Right lobe of liver (tissue), 6 donors: ENCODE results near the gene KRTAP4-12. TPM values are rescaled to one million over a fixed set of nuclear protein-coding genes. Genes with fewer than 3 reads are reported as not detected.
"Not testable (repeated sequence)": the region's sequence is repeated elsewhere in the genome, so short reads cannot be mapped to it uniquely, and the experiment has no call there.

Experiments used
- ATAC-seq, 4 donors: fragments of 200-7000 bp; cut with Tn5 transposase; one replicate each; pipeline ENCODE4 v1.9.1; 2020; ENCODE audit warnings: mild to moderate bottlenecking in 4 of 4, moderate library complexity in 4 of 4
- DNase-seq, 3 donors: peaks; one replicate each; pipeline ENCODE4 v3.0.0-alpha.2; 2020
- H3K27ac ChIP-seq, 3 donors: fragments of 200-600 bp; one replicate each; pipeline ENCODE4 v1.8.0; 2022
- H3K27me3 ChIP-seq, 2 donors: fragments of 200-600 bp; one replicate each; pipeline ENCODE4 v1.8.0; 2022
- H3K36me3 ChIP-seq, 4 donors: fragments of 200-600 bp; sonication (generic) in 1 of 4; one replicate each; pipeline versions ENCODE4 v1.5.1 to v1.8.0; 2017 to 2022; ENCODE audit warnings: control low read depth in 1 of 4
- H3K4me1 ChIP-seq, 4 donors: fragments of 200-600 bp; sonication (generic) in 1 of 4; one replicate each; pipeline versions ENCODE4 v1.5.1 to v1.8.0; 2017 to 2022; ENCODE audit warnings: control low read depth in 1 of 4
- H3K4me3 ChIP-seq, 3 donors: fragments of 200-600 bp; one replicate each; pipeline ENCODE4 v1.8.0; 2022
- H3K9me3 ChIP-seq, 4 donors: fragments of 200-600 bp; sonication (generic) in 1 of 4; one replicate each; pipeline versions ENCODE4 v1.5.1 to v1.8.0; 2017 to 2022; ENCODE audit warnings: control low read depth in 1 of 4
- CTCF ChIP-seq, 4 donors: fragments of 200-600 bp in 3 of 4; fragments of 450-650 bp in 1 of 4; IDR thresholded peaks; one replicate each; pipeline versions ENCODE4 v1.5.1 to v1.8.0; 2016 to 2022; ENCODE audit warnings: antibody characterized with exemption in 4 of 4, mild to moderate bottlenecking in 2 of 4
- POLR2A ChIP-seq: fragments of 450-650 bp; IDR thresholded peaks from one replicate; pipeline ENCODE4 v1.6.1; 2017; ENCODE audit warnings: antibody characterized with exemption, mild to moderate bottlenecking
- WGBS: methylation state at CpG from one replicate; pipeline ENCODE4 v1.1.6; 2018; ENCODE audit warnings: low coverage, low lambda C conversion rate; ENCODE audit not compliant: insufficient coverage; ENCODE audit errors: missing lambda C conversion rate; 5-methylcytosine and 5-hydroxymethylcytosine counted together
- intact Hi-C, 2 donors: fragments of 100-400 bp; cut with DNase I; formaldehyde crosslinking; loops; one replicate each; pipeline versions ENCODE4 v1.11.2 to v1.14.1; 2022
- total RNA-seq, 6 experiments: library from RNA; depleted of rRNA in 2 of 6; stranded (reverse); fragments of >200 nt in 2 of 6; fragmentation: NEBNext Ultra II Directional in 3 of 6; extraction: Animal tissue kit (Norgen Biotek cat#: 25700) in 3 of 6; gene quantifications; one replicate each; pipeline versions ENCODE4 v1.1.0 to v1.2.4, GENCODE V29; 2016 to 2023
- donor health status: DM: no; HTN: yes; CAD: no.
- donor health status: DM: no; HTN: no; CAD: no.
- donor health status: DM: no; HTN: no; CAD: no.
- donor health status: DM: no; HTN: yes; CAD: no.
- donor health status: DM: no; HTN: yes; CAD: no.

KRTAP4-12 gene
- total RNA-seq, 6 experiments from 2014 or later: not detected

GRCh38 chr17:41126412-41126811, 2.4 kb upstream of the KRTAP4-12 start:
- Histone ChIP-seq H3K4me1 (no peaks in the 10 kb centered on the region), H3K4me3 (no peak overlapping the region), H3K36me3 (no peaks in the 10 kb centered on the region), H3K27ac (no peak overlapping the region), H3K27me3 (no peaks in the 10 kb centered on the region), H3K9me3 (no peaks in the 10 kb centered on the region)
- intact Hi-C loops: no loop called here
- ATAC-seq (no peak), DNase-seq (no peak)
- no peak for TF ChIP-seq POLR2A
- no peak for TF ChIP-seq CTCF (IDR thresholded peaks at IDR 0.05)
- WGBS: 51% methylated on average over 3 of the region's 3 CpGs

- H3K36me3 ChIP-seq: no peaks in the 10 kb centered on the region
- H3K27ac ChIP-seq: no peak overlapping the region
- H3K27me3 ChIP-seq: no peaks in the 10 kb centered on the region
- WGBS: 58% methylated on average over 2 of the region's 2 CpGs
- ATAC-seq (no peak), DNase-seq (no peak)
- H3K9me3 ChIP-seq: no peaks in the 10 kb centered on the region
- intact Hi-C loops: no loop called here
- no peak for TF ChIP-seq CTCF (IDR thresholded peaks at IDR 0.05)
- no peak for TF ChIP-seq POLR2A
- no peak overlapping the region for H3K4me3 ChIP-seq
- H3K4me1 ChIP-seq: no peaks in the 10 kb centered on the region
These were observed 1.1 kb upstream of the KRTAP4-12 start for GRCh38 chr17:41125064-41125463.

- H3K9me3 ChIP-seq, H3K27ac ChIP-seq, H3K4me3 ChIP-seq, H3K27me3 ChIP-seq, ATAC-seq, H3K36me3 ChIP-seq, DNase-seq, H3K4me1 ChIP-seq, intact Hi-C loops: not testable (repeated sequence)
- 73% methylated on average over 5 of the region's 12 CpGs for WGBS
These were observed 541 bp downstream of the KRTAP4-12 start for GRCh38 chr17:41123292-41123990.

GRCh38 chr17:41121742-41122141, 2.2 kb downstream of the KRTAP4-12 start:
- Histone ChIP-seq H3K36me3 (no peaks in the 10 kb centered on the region), H3K9me3 (no peaks in the 10 kb centered on the region), H3K27me3 (no peaks in the 10 kb centered on the region), H3K4me3 (no peak overlapping the region), H3K4me1 (no peaks in the 10 kb centered on the region), H3K27ac (no peak overlapping the region)
- 50% methylated on average over 1 of the region's 2 CpGs for WGBS
- intact Hi-C loops: no loop called here
- DNase-seq: no peak
- no peak for ATAC-seq
- TF ChIP-seq POLR2A: no peak
- TF ChIP-seq CTCF (IDR thresholded peaks at IDR 0.05): no peak

- 34% methylated on average over 11 of the region's 11 CpGs for WGBS
- H3K4me1 ChIP-seq, H3K36me3 ChIP-seq, H3K4me3 ChIP-seq, ATAC-seq, H3K27me3 ChIP-seq, intact Hi-C loops, DNase-seq, H3K9me3 ChIP-seq, H3K27ac ChIP-seq: not testable (repeated sequence)
These were observed 4.0 kb downstream of the KRTAP4-12 start for GRCh38 chr17:41119696-41120690.
